NOMO-1 treated with DMSO at 0.1 percent for 48 hours (cell line): ENCODE measurements around the gene UBXN2A.
"Not testable (repeated sequence)": the region's sequence is repeated elsewhere in the genome, so short reads cannot be mapped to it uniquely, and the experiment has no call there.

Experiments
- DNase-seq: peaks from one replicate; lab custom pipeline; 2025; ENCODE audit not compliant: unreplicated experiment; lab: John Stamatoyannopoulos, UW

Gene UBXN2A

GRCh38 chr2:24011250-24012104 is 71.2 kb downstream of the UBXN2A start:
- DNase-seq = no peak

GRCh38 chr2:24012521-24013188 is 72.4 kb downstream of the UBXN2A start:
- DNase-seq = no peak

GRCh38 chr2:24014902-24015301 is 74.6 kb downstream of the UBXN2A start:
- not testable (repeated sequence) for DNase-seq

- DNase-seq = no peak
Observed at GRCh38 chr2:24015562-24016375, 75.5 kb downstream of the UBXN2A start.

GRCh38 chr2:24016376-24016761 is 76.1 kb downstream of the UBXN2A start:
- no peak for DNase-seq

- DNase-seq = no peak
Observed at GRCh38 chr2:24016853-24017703, 76.8 kb downstream of the UBXN2A start.

GRCh38 chr2:24017711-24018110 is 77.4 kb downstream of the UBXN2A start:
- no peak for DNase-seq

GRCh38 chr2:24018241-24018640 is 78.0 kb downstream of the UBXN2A start:
- no peak for DNase-seq

GRCh38 chr2:24019729-24020128 is 79.5 kb downstream of the UBXN2A start:
- DNase-seq = no peak

GRCh38 chr2:24020244-24020643 is 80.0 kb downstream of the UBXN2A start:
- no peak for DNase-seq

GRCh38 chr2:24021122-24021998 is 81.1 kb downstream of the UBXN2A start:
- no peak for DNase-seq

GRCh38 chr2:24022324-24022974 is 82.2 kb downstream of the UBXN2A start:
- no peak for DNase-seq

GRCh38 chr2:24022975-24023575 is 82.8 kb downstream of the UBXN2A start:
- DNase-seq = no peak

GRCh38 chr2:24024018-24024417 is 83.8 kb downstream of the UBXN2A start:
- no peak for DNase-seq

GRCh38 chr2:24024996-24025663 is 84.9 kb downstream of the UBXN2A start:
- DNase-seq = no peak

- DNase-seq = no peak
Observed at GRCh38 chr2:24026233-24026632, 86.0 kb downstream of the UBXN2A start.

- DNase-seq = no peak
Observed at GRCh38 chr2:24038786-24039499, 98.7 kb downstream of the UBXN2A start.

GRCh38 chr2:24040511-24040910 is 100.2 kb downstream of the UBXN2A start:
- no peak for DNase-seq
